RPMI8226 (cell line): ENCODE measurements around the gene DOCK10.
"Not testable (repeated sequence)": the region's sequence is repeated elsewhere in the genome, so short reads cannot be mapped to it uniquely, and the experiment has no call there.

Experiments used
- DNase-seq: peaks from one replicate; pipeline ENCODE4 v3.0.0-alpha.2; 2015

The DOCK10 gene

GRCh38 chr2:224941960-224942359 lies 100.3 kb downstream of the DOCK10 start:
- no peak for DNase-seq

- DNase-seq: no peak
Measured at GRCh38 chr2:224940618-224941017, 101.7 kb downstream of the DOCK10 start.

GRCh38 chr2:224938651-224939182 lies 103.6 kb downstream of the DOCK10 start:
- no peak for DNase-seq

GRCh38 chr2:224937887-224938286 lies 104.4 kb downstream of the DOCK10 start:
- no peak for DNase-seq

GRCh38 chr2:224934526-224935188 lies 107.6 kb downstream of the DOCK10 start:
- no peak for DNase-seq

- no peak for DNase-seq
Measured at GRCh38 chr2:224933431-224933830, 108.8 kb downstream of the DOCK10 start.

GRCh38 chr2:224932522-224932921 lies 109.7 kb downstream of the DOCK10 start:
- DNase-seq: no peak

- no peak for DNase-seq
Measured at GRCh38 chr2:224931956-224932355, 110.3 kb downstream of the DOCK10 start.

GRCh38 chr2:224930990-224931389 lies 111.3 kb downstream of the DOCK10 start:
- DNase-seq: no peak

- no peak for DNase-seq
Measured at GRCh38 chr2:224930124-224930523, 112.1 kb downstream of the DOCK10 start.

- no peak for DNase-seq
Measured at GRCh38 chr2:224929512-224929911, 112.8 kb downstream of the DOCK10 start.

GRCh38 chr2:224927646-224928173 lies 114.6 kb downstream of the DOCK10 start:
- no peak for DNase-seq

GRCh38 chr2:224927011-224927410 lies 115.3 kb downstream of the DOCK10 start:
- DNase-seq: no peak

- no peak for DNase-seq
Measured at GRCh38 chr2:224925810-224926100, 116.5 kb downstream of the DOCK10 start.

GRCh38 chr2:224925061-224925809 lies 117.0 kb downstream of the DOCK10 start:
- no peak for DNase-seq

- DNase-seq: no peak
Measured at GRCh38 chr2:224924631-224925030, 117.6 kb downstream of the DOCK10 start.

- DNase-seq: peak; percentile 53
Measured at GRCh38 chr2:224922142-224922727, 120.0 kb downstream of the DOCK10 start.

- no peak for DNase-seq
Measured at GRCh38 chr2:224919472-224920110, 122.7 kb downstream of the DOCK10 start.

GRCh38 chr2:224918626-224919471 lies 123.4 kb downstream of the DOCK10 start:
- DNase-seq: no peak

GRCh38 chr2:224917246-224917645 lies 125.0 kb downstream of the DOCK10 start:
- not testable (repeated sequence) for DNase-seq

GRCh38 chr2:224915136-224915535 lies 127.1 kb downstream of the DOCK10 start:
- no peak for DNase-seq

- no peak for DNase-seq
Measured at GRCh38 chr2:224910574-224910925, 131.7 kb downstream of the DOCK10 start.
